Liver (tissue), 9 donors: ENCODE results near the gene HOXB13. TPM values are rescaled to one million over a fixed set of nuclear protein-coding genes. Genes with fewer than 3 reads are reported as not detected.

Experiments
- DNase-seq: peaks from one replicate; pipeline ENCODE4 v3.0.0-alpha.2; 2017; ENCODE audit warnings: low spot score
- H3K27ac ChIP-seq, 2 donors: one replicate each; pipeline ENCODE4 v1.7.0; 2013; ENCODE audit warnings: inconsistent platforms in 2 of 2, low read length in 2 of 2, control low read depth in 1 of 2, low read depth in 1 of 2, mild to moderate bottlenecking in 1 of 2
- H3K27me3 ChIP-seq, 4 donors: one replicate each; pipeline versions ENCODE4 v1.6.1 to v1.7.0; 2013; ENCODE audit warnings: low read length in 3 of 4, inconsistent platforms in 1 of 4, mild to moderate bottlenecking in 1 of 4, moderate library complexity in 1 of 4; ENCODE audit not compliant: control insufficient read depth in 4 of 4, insufficient read depth in 4 of 4
- H3K36me3 ChIP-seq, 4 donors: one replicate each; pipeline versions ENCODE4 v1.6.1 to v1.7.0; 2013; ENCODE audit warnings: low read length in 3 of 4, mild to moderate bottlenecking in 3 of 4, low read depth in 1 of 4, moderate library complexity in 1 of 4; ENCODE audit not compliant: control insufficient read depth in 4 of 4, insufficient read depth in 3 of 4
- H3K4me1 ChIP-seq, 4 donors: one replicate each; pipeline versions ENCODE4 v1.6.1 to v1.7.0; 2013; ENCODE audit warnings: low read length in 3 of 4, mild to moderate bottlenecking in 3 of 4, moderate library complexity in 1 of 4; ENCODE audit not compliant: control insufficient read depth in 4 of 4, insufficient read depth in 4 of 4
- H3K4me3 ChIP-seq, 3 donors: one replicate each; pipeline versions ENCODE4 v1.6.1 to v1.7.0; 2013; ENCODE audit warnings: low read length in 3 of 3, control low read depth in 1 of 3, low read depth in 1 of 3, mild to moderate bottlenecking in 1 of 3
- H3K9ac ChIP-seq, 2 donors: one replicate each; pipeline ENCODE4 v1.7.0; 2013; ENCODE audit warnings: low read length in 2 of 2, mild to moderate bottlenecking in 2 of 2, moderate library complexity in 2 of 2, control low read depth in 1 of 2, low read depth in 1 of 2
- H3K9me3 ChIP-seq, 4 donors: one replicate each; pipeline versions ENCODE4 v1.6.1 to v1.7.0; 2013; ENCODE audit warnings: low read length in 3 of 4; ENCODE audit not compliant: control insufficient read depth in 4 of 4
- ATF3 ChIP-seq: IDR thresholded peaks from 2 replicates; pipeline ENCODE4 v1.6.1; 2016; ENCODE audit warnings: antibody characterized with exemption
- EGR1 ChIP-seq, 2 donors: IDR thresholded peaks; 2 replicates each; pipeline ENCODE4 v1.6.1; 2016 to 2018; ENCODE audit warnings: antibody characterized with exemption in 2 of 2, low read depth in 2 of 2
- FOXA1 ChIP-seq: IDR thresholded peaks from 2 replicates; pipeline ENCODE4 v1.6.1; 2016; ENCODE audit warnings: antibody characterized with exemption
- FOXA2 ChIP-seq: IDR thresholded peaks from 2 replicates; pipeline ENCODE4 v1.6.1; 2016; ENCODE audit warnings: antibody characterized with exemption
- GABPA ChIP-seq, 2 donors: IDR thresholded peaks in 1 of 2; conservative IDR thresholded peaks in 1 of 2; 2 replicates each; pipeline ENCODE4 v1.6.1; 2016; ENCODE audit warnings: antibody characterized with exemption in 2 of 2, mild to moderate bottlenecking in 1 of 2, moderate library complexity in 1 of 2
- HNF4G ChIP-seq: IDR thresholded peaks from 2 replicates; pipeline ENCODE4 v1.6.1; 2016; ENCODE audit warnings: antibody characterized with exemption
- JUND ChIP-seq, 2 donors: IDR thresholded peaks; 2 replicates each; pipeline ENCODE4 v1.6.1; 2016; ENCODE audit warnings: antibody characterized with exemption in 2 of 2
- NR2F2 ChIP-seq: IDR thresholded peaks from 2 replicates; pipeline ENCODE4 v1.6.1; 2016; ENCODE audit warnings: antibody characterized with exemption
- RAD21 ChIP-seq, 2 donors: IDR thresholded peaks; 2 replicates each; pipeline ENCODE4 v1.6.1; 2016; ENCODE audit warnings: antibody characterized with exemption in 2 of 2, mild to moderate bottlenecking in 2 of 2
- REST ChIP-seq: IDR thresholded peaks from 2 replicates; pipeline ENCODE4 v1.6.1; 2016; ENCODE audit warnings: antibody characterized with exemption, mild to moderate bottlenecking
- TAF1 ChIP-seq: conservative IDR thresholded peaks from 2 replicates; pipeline ENCODE4 v1.6.1; 2016; ENCODE audit warnings: antibody characterized with exemption, mild to moderate bottlenecking
- ZBTB33 ChIP-seq: IDR thresholded peaks from 2 replicates; pipeline ENCODE4 v1.6.1; 2016; ENCODE audit warnings: antibody characterized with exemption
- WGBS: extraction: QIAGEN DNeasy Blood & Tissue Kit; methylation state at CpG from one replicate; pipeline ENCODE4 v1.1.7; 2013; 5-methylcytosine and 5-hydroxymethylcytosine counted together
- polyA plus RNA-seq, 2 donors: library from polyadenylated mRNA; stranded (reverse) in 1 of 2; unstranded in 1 of 2; fragments of 200-250 nt in 1 of 2; fragments of >200 nt in 1 of 2; fragmentation: Nextera tagmentation in 1 of 2; extraction: Ambion mirVana in 1 of 2; gene quantifications; one replicate each; pipeline versions ENCODE4 v1.2.1 to v1.2.3, GENCODE V29; 2013 to 2015
- total RNA-seq, 2 donors: library from RNA; depleted of rRNA; stranded (reverse); fragments of >200 nt; gene quantifications; one replicate each; pipeline ENCODE4 v1.2.3, GENCODE V29; 2014
- TF ChIP-seq, protein P1 (sequence below): IDR thresholded peaks from 2 replicates; pipeline ENCODE4 v1.6.1; 2016; ENCODE audit warnings: antibody characterized with exemption
- TF ChIP-seq, protein P2 (sequence below): fragments of 150-350 bp; IDR thresholded peaks from 2 replicates; pipeline ENCODE4 v1.5.1; 2017; ENCODE audit warnings: improper control_type of control experiment, low read depth, low read length; ENCODE audit not compliant: missing input control
- donor health status: healthy.
- donor health status: healthy.
- donor health status: healthy.
- donor health status: healthy.
- donor health status: healthy.

Gene HOXB13
- total and polyA plus RNA-seq, 4 donors: not detected

GRCh38 chr17:48704361-48705248 is 23.9 kb downstream of the HOXB13 start:
- peaks cover 0 to 18% (median 10%) of the 10 kb centered on the region in 4 donors for H3K27me3 ChIP-seq
- H3K36me3 ChIP-seq: no peaks in the 10 kb centered on the region
- WGBS: 76% methylated on average over 11 of the region's 11 CpGs
- no peak for TF ChIP-seq ATF3
- TF ChIP-seq ZBTB33: no peak
- TF ChIP-seq GABPA (IDR thresholded peaks at IDR 0.05 in 1 of 2, conservative IDR thresholded peaks at IDR 0.05 in 1 of 2): no peak
- no peak for TF ChIP-seq REST
- no peak for TF ChIP-seq TAF1
- no peak for TF ChIP-seq FOXA1
- no peak for TF ChIP-seq EGR1 (IDR thresholded peaks at IDR 0.05; ENCODE audit: low read depth in 2 of 2)
- H3K4me3 ChIP-seq: no peak overlapping the region
- H3K27ac ChIP-seq: no peak overlapping the region
- H3K9ac ChIP-seq: no peak overlapping the region
- no peak for DNase-seq
- no peaks in the 10 kb centered on the region for H3K9me3 ChIP-seq
- no peaks in the 10 kb centered on the region for H3K4me1 ChIP-seq

- DNase-seq: no peak
- 91% methylated on average over 10 of the region's 10 CpGs for WGBS
- no peak overlapping the region for H3K27ac ChIP-seq
- TF ChIP-seq NR2F2 (no peak), REST (no peak), ATF3 (no peak), FOXA2 (no peak), FOXA1 (no peak), EGR1 (IDR thresholded peaks at IDR 0.05; ENCODE audit: low read depth in 2 of 2) (no peak), JUND (IDR thresholded peaks at IDR 0.05) (no peak), ZBTB33 (no peak), RAD21 (IDR thresholded peaks at IDR 0.05) (no peak), HNF4G (no peak), TAF1 (no peak)
- TF ChIP-seq, protein P1, sequence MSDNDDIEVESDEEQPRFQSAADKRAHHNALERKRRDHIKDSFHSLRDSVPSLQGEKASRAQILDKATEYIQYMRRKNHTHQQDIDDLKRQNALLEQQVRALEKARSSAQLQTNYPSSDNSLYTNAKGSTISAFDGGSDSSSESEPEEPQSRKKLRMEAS: no peak
- TF ChIP-seq, protein P2, sequence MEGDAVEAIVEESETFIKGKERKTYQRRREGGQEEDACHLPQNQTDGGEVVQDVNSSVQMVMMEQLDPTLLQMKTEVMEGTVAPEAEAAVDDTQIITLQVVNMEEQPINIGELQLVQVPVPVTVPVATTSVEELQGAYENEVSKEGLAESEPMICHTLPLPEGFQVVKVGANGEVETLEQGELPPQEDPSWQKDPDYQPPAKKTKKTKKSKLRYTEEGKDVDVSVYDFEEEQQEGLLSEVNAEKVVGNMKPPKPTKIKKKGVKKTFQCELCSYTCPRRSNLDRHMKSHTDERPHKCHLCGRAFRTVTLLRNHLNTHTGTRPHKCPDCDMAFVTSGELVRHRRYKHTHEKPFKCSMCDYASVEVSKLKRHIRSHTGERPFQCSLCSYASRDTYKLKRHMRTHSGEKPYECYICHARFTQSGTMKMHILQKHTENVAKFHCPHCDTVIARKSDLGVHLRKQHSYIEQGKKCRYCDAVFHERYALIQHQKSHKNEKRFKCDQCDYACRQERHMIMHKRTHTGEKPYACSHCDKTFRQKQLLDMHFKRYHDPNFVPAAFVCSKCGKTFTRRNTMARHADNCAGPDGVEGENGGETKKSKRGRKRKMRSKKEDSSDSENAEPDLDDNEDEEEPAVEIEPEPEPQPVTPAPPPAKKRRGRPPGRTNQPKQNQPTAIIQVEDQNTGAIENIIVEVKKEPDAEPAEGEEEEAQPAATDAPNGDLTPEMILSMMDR: no peak
Observed at GRCh38 chr17:48701864-48702532, 26.6 kb downstream of the HOXB13 start.

More at GRCh38 chr17:48701864-48702532, 26.6 kb downstream of the HOXB13 start:
- peaks cover 0 to 17% (median 9%) of the 10 kb centered on the region in 4 donors for H3K27me3 ChIP-seq
- H3K36me3 ChIP-seq: no peaks in the 10 kb centered on the region
- H3K9me3 ChIP-seq: no peaks in the 10 kb centered on the region
- no peak overlapping the region for H3K9ac ChIP-seq
- H3K4me1 ChIP-seq: no peaks in the 10 kb centered on the region
- no peak overlapping the region for H3K4me3 ChIP-seq
